HepG2 (cell line): ENCODE data around the gene CES3. TPM values are rescaled to one million over a fixed set of nuclear protein-coding genes. Genes with fewer than 3 reads are reported as not detected.
A peak's percentile ranks its signal among the peaks of the same experiment; 100 is the strongest.

Source experiments
- HMGXB4 ChIP-seq, 2 experiments: sonication (generic) in 1 of 2; formaldehyde crosslinking in 1 of 2; IDR thresholded peaks; 2 replicates each; pipeline versions ENCODE4 v1.4.0 to v1.6.1; 2018 to 2020; ENCODE audit warnings: missing genetic modification reagents in 2 of 2, borderline replicate concordance in 1 of 2, low read depth in 1 of 2, mild to moderate bottlenecking in 1 of 2, missing biosample characterization in 1 of 2
- HNRNPLL ChIP-seq: fragments of 200-400 bp; formaldehyde crosslinking; IDR thresholded peaks from 2 replicates; pipeline ENCODE4 v1.6.1; 2017; ENCODE audit warnings: mild to moderate bottlenecking, low read depth, low read length; ENCODE audit not compliant: poor library complexity, severe bottlenecking
- HOXA5 ChIP-seq: sonication (generic); formaldehyde crosslinking; IDR thresholded peaks from 2 replicates; pipeline ENCODE4 v1.4.0; 2020; ENCODE audit warnings: missing genetic modification reagents
- MEIS2 ChIP-seq: sonication (generic); formaldehyde crosslinking; IDR thresholded peaks from 2 replicates; pipeline ENCODE4 v1.9.0; 2021; ENCODE audit warnings: mild to moderate bottlenecking, missing genetic modification reagents
- MTA1 ChIP-seq: sonication (generic); formaldehyde crosslinking; IDR thresholded peaks from 2 replicates; pipeline ENCODE4 v1.4.0; 2020; ENCODE audit warnings: missing genetic modification reagents, mild to moderate bottlenecking, borderline replicate concordance
- NFE2 ChIP-seq: sonication (generic); formaldehyde crosslinking; IDR thresholded peaks from 2 replicates; pipeline ENCODE4 v1.4.0; 2020; ENCODE audit warnings: missing genetic modification reagents
- RFXAP ChIP-seq: sonication (generic); formaldehyde crosslinking; IDR thresholded peaks from 2 replicates; pipeline ENCODE4 v1.4.0; 2020; ENCODE audit warnings: missing genetic modification reagents, borderline replicate concordance
- SKI ChIP-seq: fragments of 450-650 bp; IDR thresholded peaks from one replicate; pipeline ENCODE4 v1.6.1; 2018; ENCODE audit warnings: mild to moderate bottlenecking; ENCODE audit not compliant: partially characterized antibody
- ZHX1 ChIP-seq: sonication (generic); formaldehyde crosslinking; IDR thresholded peaks from 2 replicates; pipeline ENCODE4 v1.8.1; 2022; ENCODE audit warnings: low read depth, mild to moderate bottlenecking, missing genetic modification reagents
- ZKSCAN5 ChIP-seq: sonication (generic); formaldehyde crosslinking; IDR thresholded peaks from 2 replicates; pipeline ENCODE4 v1.5.1; 2020; ENCODE audit warnings: mild to moderate bottlenecking, missing genetic modification reagents
- ZNF326 ChIP-seq: sonication (generic); formaldehyde crosslinking; IDR thresholded peaks from 2 replicates; pipeline ENCODE4 v1.4.0; 2020; ENCODE audit warnings: missing genetic modification reagents, borderline replicate concordance
- ZNF691 ChIP-seq: sonication (generic); formaldehyde crosslinking; IDR thresholded peaks from 2 replicates; pipeline ENCODE4 v1.4.0; 2020; ENCODE audit warnings: missing genetic modification reagents, low read depth, mild to moderate bottlenecking, borderline replicate concordance
- polyA plus RNA-seq, 8 experiments: library from polyadenylated mRNA; depleted of rRNA in 3 of 8; stranded (reverse) in 7 of 8; unstranded in 1 of 8; fragments of >200 nt; fragmentation: Illumina TruSeq in 4 of 8; extraction: Trizol in 4 of 8; gene quantifications; 2 replicates each; pipeline versions ENCODE4 v1.2.1 to v1.2.3, GENCODE V29; 2011 to 2016; ENCODE audit warnings: low read depth in 4 of 8, missing spikeins in 1 of 8, mixed read lengths in 1 of 8; ENCODE audit not compliant: insufficient read depth in 1 of 8
- total RNA-seq, 5 experiments: library from RNA; depleted of rRNA; stranded (reverse); fragments of >200 nt; fragmentation: Illumina TruSeq; extraction: Trizol; gene quantifications; 2 replicates each; pipeline ENCODE4 v1.2.3, GENCODE V29; 2016; ENCODE audit warnings: low read depth in 1 of 5
- TF ChIP-seq, protein P1 (sequence below): IDR thresholded peaks from 2 replicates; pipeline ENCODE4 v1.6.1; 2016; ENCODE audit warnings: missing compliant biosample characterization, missing genetic modification reagents, borderline replicate concordance
- TF ChIP-seq, protein P2 (sequence below): sonication (generic); formaldehyde crosslinking; IDR thresholded peaks from 2 replicates; pipeline ENCODE4 v1.4.0; 2020; ENCODE audit warnings: missing genetic modification reagents

Gene CES3
- total and polyA plus RNA-seq, 2 of the 13 experiments (the other 11 are each of a cell fraction or from before 2014, with no cell fraction given): 6.6 to 17.4 TPM

DNA sequence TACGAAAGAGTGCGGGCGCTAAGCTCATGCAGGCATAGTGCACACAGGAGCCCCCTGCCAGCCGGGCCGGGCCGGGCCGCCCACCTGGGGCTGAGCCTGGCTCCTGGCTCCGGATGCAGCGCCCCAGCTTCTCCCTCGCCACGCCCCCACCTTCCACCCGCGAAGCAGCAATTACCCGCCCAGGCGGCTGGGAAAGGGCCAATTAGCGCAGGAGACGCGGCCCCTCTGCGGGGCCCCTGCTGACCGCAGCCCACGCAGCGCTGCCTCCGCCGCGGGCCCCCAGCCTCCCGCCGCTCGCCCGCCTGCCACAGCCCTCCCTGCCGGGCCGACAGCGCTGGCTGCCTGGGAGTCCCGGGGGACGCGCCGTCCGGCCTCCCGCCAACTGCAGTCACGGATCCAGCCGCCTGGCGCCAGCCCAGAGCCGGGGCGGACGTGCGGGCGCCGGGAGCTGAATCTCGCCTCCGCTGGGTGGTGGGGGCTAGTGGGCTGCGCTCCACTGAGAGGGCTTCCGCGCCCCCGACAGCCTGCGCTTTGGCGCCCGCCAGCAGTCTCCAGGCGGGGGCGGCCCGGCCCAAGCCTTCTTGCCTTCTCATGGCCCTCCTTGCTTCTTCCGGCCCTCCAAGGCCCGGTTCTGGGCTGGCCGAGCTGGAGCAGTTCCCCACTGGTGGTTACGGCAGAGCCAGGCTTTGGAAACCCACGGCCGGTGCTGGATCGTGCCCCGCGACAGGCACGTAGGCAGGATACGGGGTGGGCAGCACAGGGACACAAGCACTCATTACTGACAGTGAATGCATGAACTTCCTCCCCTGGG lies 53.0 kb downstream of the CES3 start (continued):
- TF ChIP-seq ZNF691: no peak
- TF ChIP-seq ZKSCAN5 (CRISPR knock-in tag): no peak
- 0 out of 2 replicates have a peak, but pooled peaks have one; percentile 35 for TF ChIP-seq HOXA5 (CRISPR knock-in tag)
- TF ChIP-seq MEIS2 (CRISPR knock-in tag): peak; percentile 38; the same call in 1 of the 2 replicates
- TF ChIP-seq, protein P1, sequence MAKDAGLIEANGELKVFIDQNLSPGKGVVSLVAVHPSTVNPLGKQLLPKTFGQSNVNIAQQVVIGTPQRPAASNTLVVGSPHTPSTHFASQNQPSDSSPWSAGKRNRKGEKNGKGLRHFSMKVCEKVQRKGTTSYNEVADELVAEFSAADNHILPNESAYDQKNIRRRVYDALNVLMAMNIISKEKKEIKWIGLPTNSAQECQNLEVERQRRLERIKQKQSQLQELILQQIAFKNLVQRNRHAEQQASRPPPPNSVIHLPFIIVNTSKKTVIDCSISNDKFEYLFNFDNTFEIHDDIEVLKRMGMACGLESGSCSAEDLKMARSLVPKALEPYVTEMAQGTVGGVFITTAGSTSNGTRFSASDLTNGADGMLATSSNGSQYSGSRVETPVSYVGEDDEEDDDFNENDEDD (CRISPR knock-in tag): peak; percentile 54; the same call in 1 of the 2 replicates
- TF ChIP-seq ZNF326 (CRISPR knock-in tag): no peak
- peak; percentile 29 to 75; a peak in 3 of 4 replicates for TF ChIP-seq HMGXB4 (CRISPR knock-in tag; IDR thresholded peaks at IDR 0.05; ENCODE audit: borderline replicate concordance in 1 of 2, low read depth in 1 of 2)
- peak; percentile 22; the same call in 1 of the 2 replicates for TF ChIP-seq MTA1
- TF ChIP-seq RFXAP (CRISPR knock-in tag): 0 out of 2 replicates have a peak, but pooled peaks have one; percentile 26
- TF ChIP-seq ZHX1: peak; percentile 32; the same call in 1 of the 2 replicates
- TF ChIP-seq HNRNPLL: peak; percentile 64
- no peak for TF ChIP-seq NFE2 (CRISPR knock-in tag)
- TF ChIP-seq, protein P2, sequence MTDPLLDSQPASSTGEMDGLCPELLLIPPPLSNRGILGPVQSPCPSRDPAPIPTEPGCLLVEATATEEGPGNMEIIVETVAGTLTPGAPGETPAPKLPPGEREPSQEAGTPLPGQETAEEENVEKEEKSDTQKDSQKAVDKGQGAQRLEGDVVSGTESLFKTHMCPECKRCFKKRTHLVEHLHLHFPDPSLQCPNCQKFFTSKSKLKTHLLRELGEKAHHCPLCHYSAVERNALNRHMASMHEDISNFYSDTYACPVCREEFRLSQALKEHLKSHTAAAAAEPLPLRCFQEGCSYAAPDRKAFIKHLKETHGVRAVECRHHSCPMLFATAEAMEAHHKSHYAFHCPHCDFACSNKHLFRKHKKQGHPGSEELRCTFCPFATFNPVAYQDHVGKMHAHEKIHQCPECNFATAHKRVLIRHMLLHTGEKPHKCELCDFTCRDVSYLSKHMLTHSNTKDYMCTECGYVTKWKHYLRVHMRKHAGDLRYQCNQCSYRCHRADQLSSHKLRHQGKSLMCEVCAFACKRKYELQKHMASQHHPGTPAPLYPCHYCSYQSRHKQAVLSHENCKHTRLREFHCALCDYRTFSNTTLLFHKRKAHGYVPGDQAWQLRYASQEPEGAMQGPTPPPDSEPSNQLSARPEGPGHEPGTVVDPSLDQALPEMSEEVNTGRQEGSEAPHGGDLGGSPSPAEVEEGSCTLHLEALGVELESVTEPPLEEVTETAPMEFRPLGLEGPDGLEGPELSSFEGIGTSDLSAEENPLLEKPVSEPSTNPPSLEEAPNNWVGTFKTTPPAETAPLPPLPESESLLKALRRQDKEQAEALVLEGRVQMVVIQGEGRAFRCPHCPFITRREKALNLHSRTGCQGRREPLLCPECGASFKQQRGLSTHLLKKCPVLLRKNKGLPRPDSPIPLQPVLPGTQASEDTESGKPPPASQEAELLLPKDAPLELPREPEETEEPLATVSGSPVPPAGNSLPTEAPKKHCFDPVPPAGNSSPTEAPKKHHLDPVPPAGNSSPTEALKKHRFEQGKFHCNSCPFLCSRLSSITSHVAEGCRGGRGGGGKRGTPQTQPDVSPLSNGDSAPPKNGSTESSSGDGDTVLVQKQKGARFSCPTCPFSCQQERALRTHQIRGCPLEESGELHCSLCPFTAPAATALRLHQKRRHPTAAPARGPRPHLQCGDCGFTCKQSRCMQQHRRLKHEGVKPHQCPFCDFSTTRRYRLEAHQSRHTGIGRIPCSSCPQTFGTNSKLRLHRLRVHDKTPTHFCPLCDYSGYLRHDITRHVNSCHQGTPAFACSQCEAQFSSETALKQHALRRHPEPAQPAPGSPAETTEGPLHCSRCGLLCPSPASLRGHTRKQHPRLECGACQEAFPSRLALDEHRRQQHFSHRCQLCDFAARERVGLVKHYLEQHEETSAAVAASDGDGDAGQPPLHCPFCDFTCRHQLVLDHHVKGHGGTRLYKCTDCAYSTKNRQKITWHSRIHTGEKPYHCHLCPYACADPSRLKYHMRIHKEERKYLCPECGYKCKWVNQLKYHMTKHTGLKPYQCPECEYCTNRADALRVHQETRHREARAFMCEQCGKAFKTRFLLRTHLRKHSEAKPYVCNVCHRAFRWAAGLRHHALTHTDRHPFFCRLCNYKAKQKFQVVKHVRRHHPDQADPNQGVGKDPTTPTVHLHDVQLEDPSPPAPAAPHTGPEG (CRISPR knock-in tag): peak; percentile 97
- peak; percentile 79 for TF ChIP-seq SKI
